Measurements from ENCODE around the gene ARHGAP6. TPM values are rescaled to one million over a fixed set of nuclear protein-coding genes. Genes with fewer than 3 reads are reported as not detected.
"Not testable (repeated sequence)": the region's sequence is repeated elsewhere in the genome, so short reads cannot be mapped to it uniquely, and the experiment has no call there.

The ARHGAP6 gene
- total RNA-seq, 2 experiments from 2014 or later, result not detected

GRCh38 chrX:11509786-11510185 lies 155.9 kb downstream of the ARHGAP6 start:
- Mint-ChIP-seq H3K4me3 (no peak overlapping the region), H3K27ac (no peak overlapping the region), H3K27me3 (no peaks in the 10 kb centered on the region), H3K9me3 (peaks cover 1% of the 10 kb centered on the region), H3K4me1 (ENCODE audit: low read depth) (no peaks in the 10 kb centered on the region), H3K36me3 (ENCODE audit: low read depth) (no peaks in the 10 kb centered on the region)
- no peak for TF ChIP-seq CTCF (IDR thresholded peaks at IDR 0.05)
- no peak for DNase-seq
- CTCF ChIA-PET, result no interaction called here
- intact Hi-C loops (cut with micrococcal nuclease), result no loop called here
- POLR2A ChIA-PET, result no interaction called here
- ATAC-seq, result no peak

GRCh38 chrX:11504234-11504633 lies 161.5 kb downstream of the ARHGAP6 start:
- ATAC-seq (no peak), DNase-seq (no peak)
- intact Hi-C loops (cut with micrococcal nuclease), result no loop called here
- POLR2A ChIA-PET, result no interaction called here
- no peaks in the 10 kb centered on the region for H3K9me3 Mint-ChIP-seq
- no peak overlapping the region for H3K4me3 Mint-ChIP-seq
- H3K36me3 Mint-ChIP-seq (ENCODE audit: low read depth), result no peaks in the 10 kb centered on the region
- no peaks in the 10 kb centered on the region for H3K4me1 Mint-ChIP-seq (ENCODE audit: low read depth)
- no peaks in the 10 kb centered on the region for H3K27me3 Mint-ChIP-seq
- no peak for TF ChIP-seq CTCF (IDR thresholded peaks at IDR 0.05)
- no peak overlapping the region for H3K27ac Mint-ChIP-seq
- CTCF ChIA-PET, result no interaction called here

- TF ChIP-seq CTCF (IDR thresholded peaks at IDR 0.05), result no peak
- H3K4me1 Mint-ChIP-seq (ENCODE audit: low read depth), result no peaks in the 10 kb centered on the region
- intact Hi-C loops (cut with micrococcal nuclease), result no loop called here
- no peaks in the 10 kb centered on the region for H3K36me3 Mint-ChIP-seq (ENCODE audit: low read depth)
- H3K4me3 Mint-ChIP-seq, result no peak overlapping the region
- no peaks in the 10 kb centered on the region for H3K27me3 Mint-ChIP-seq
- no peaks in the 10 kb centered on the region for H3K9me3 Mint-ChIP-seq
- CTCF ChIA-PET, result no interaction called here
- no peak for ATAC-seq
- H3K27ac Mint-ChIP-seq, result no peak overlapping the region
- POLR2A ChIA-PET, result no interaction called here
- DNase-seq, result no peak
Measured at GRCh38 chrX:11499076-11500044, 166.4 kb downstream of the ARHGAP6 start.

- intact Hi-C loops (cut with micrococcal nuclease); H3K4me3 Mint-ChIP-seq; H3K36me3 Mint-ChIP-seq (ENCODE audit: low read depth); H3K27me3 Mint-ChIP-seq; H3K4me1 Mint-ChIP-seq (ENCODE audit: low read depth); CTCF ChIA-PET; ATAC-seq; DNase-seq; H3K27ac Mint-ChIP-seq; POLR2A ChIA-PET; H3K9me3 Mint-ChIP-seq: not testable (repeated sequence)
Measured at GRCh38 chrX:11491375-11491774, 174.3 kb downstream of the ARHGAP6 start.

GRCh38 chrX:11484290-11484689 lies 181.4 kb downstream of the ARHGAP6 start:
- no peak for DNase-seq
- intact Hi-C loops (cut with micrococcal nuclease), result no loop called here
- ATAC-seq, result no peak
- no peak overlapping the region for H3K27ac Mint-ChIP-seq
- no peaks in the 10 kb centered on the region for H3K4me1 Mint-ChIP-seq (ENCODE audit: low read depth)
- CTCF ChIA-PET, result no interaction called here
- H3K36me3 Mint-ChIP-seq (ENCODE audit: low read depth), result no peaks in the 10 kb centered on the region
- TF ChIP-seq CTCF (IDR thresholded peaks at IDR 0.05), result no peak
- no peaks in the 10 kb centered on the region for H3K9me3 Mint-ChIP-seq
- POLR2A ChIA-PET, result no interaction called here
- peaks cover 8% of the 10 kb centered on the region for H3K27me3 Mint-ChIP-seq
- no peak overlapping the region for H3K4me3 Mint-ChIP-seq

All from activated CD8-positive, alpha-beta T cell treated with anti-CD3 and anti-CD28 coated beads for 36 hours (primary cell).